Prostate gland (tissue), 2 donors: ENCODE data around the gene YIPF5.

ENCODE experiments used
- CTCF ChIP-seq, 4 experiments: fragments of 200-600 bp in 2 of 4; fragments of 450-650 bp in 2 of 4; sonication (generic) in 2 of 4; IDR thresholded peaks; 1 replicate in 3 of 4; 2 replicates in 1 of 4; pipeline ENCODE4 v1.5.1; 2016 to 2019; ENCODE audit warnings: antibody characterized with exemption in 4 of 4, mild to moderate bottlenecking in 2 of 4, moderate library complexity in 2 of 4
- POLR2A ChIP-seq: fragments of 450-650 bp; IDR thresholded peaks from one replicate; pipeline ENCODE4 v1.6.1; 2016; ENCODE audit warnings: antibody characterized with exemption, mild to moderate bottlenecking

GRCh38 chr5:144166696-144167095 is 3.8 kb downstream of the YIPF5 start:
- no peak for TF ChIP-seq POLR2A
- no peak for TF ChIP-seq CTCF (IDR thresholded peaks at IDR 0.05)
